Fibroblast of skin of right biceps (primary cell): ENCODE measurements around the gene RPS6KA2.
"Not testable (repeated sequence)": the region's sequence is repeated elsewhere in the genome, so short reads cannot be mapped to it uniquely, and the experiment has no call there.

Experiments
- DNase-seq: peaks from one replicate; pipeline ENCODE4 v3.0.0-alpha.2; 2013

RPS6KA2 gene

GRCh38 chr6:166655713-166656229, 28.7 kb upstream of the RPS6KA2 start:
- DNase-seq: no peak

- no peak for DNase-seq
Observed at GRCh38 chr6:166655251-166655650, 28.2 kb upstream of the RPS6KA2 start.

GRCh38 chr6:166654573-166654972, 27.5 kb upstream of the RPS6KA2 start:
- no peak for DNase-seq

- no peak for DNase-seq
Observed at GRCh38 chr6:166653639-166653941, 26.5 kb upstream of the RPS6KA2 start.

GRCh38 chr6:166650824-166651807, 24.1 kb upstream of the RPS6KA2 start:
- DNase-seq: no peak

- DNase-seq: no peak
Observed at GRCh38 chr6:166650047-166650446, 23.0 kb upstream of the RPS6KA2 start.

- no peak for DNase-seq
Observed at GRCh38 chr6:166648846-166649245, 21.8 kb upstream of the RPS6KA2 start.

GRCh38 chr6:166647896-166648295, 20.8 kb upstream of the RPS6KA2 start:
- DNase-seq: no peak

GRCh38 chr6:166646716-166647115, 19.7 kb upstream of the RPS6KA2 start:
- no peak for DNase-seq

- no peak for DNase-seq
Observed at GRCh38 chr6:166645896-166646295, 18.8 kb upstream of the RPS6KA2 start.

- DNase-seq: peak; percentile 25
Observed at GRCh38 chr6:166644681-166645080, 17.6 kb upstream of the RPS6KA2 start.

GRCh38 chr6:166643891-166644590, 17.0 kb upstream of the RPS6KA2 start:
- DNase-seq: no peak

- no peak for DNase-seq
Observed at GRCh38 chr6:166642646-166643045, 15.6 kb upstream of the RPS6KA2 start.

GRCh38 chr6:166640342-166641043, 13.4 kb upstream of the RPS6KA2 start:
- DNase-seq: no peak

GRCh38 chr6:166639921-166640320, 12.9 kb upstream of the RPS6KA2 start:
- no peak for DNase-seq

- DNase-seq: no peak
Observed at GRCh38 chr6:166638573-166638964, 11.5 kb upstream of the RPS6KA2 start.

- DNase-seq: no peak
Observed at GRCh38 chr6:166637812-166638572, 10.9 kb upstream of the RPS6KA2 start.

- DNase-seq: no peak
Observed at GRCh38 chr6:166636934-166637333, 9.9 kb upstream of the RPS6KA2 start.

GRCh38 chr6:166636191-166636933, 9.3 kb upstream of the RPS6KA2 start:
- DNase-seq: no peak

- DNase-seq: no peak
Observed at GRCh38 chr6:166635013-166635970, 8.2 kb upstream of the RPS6KA2 start.

GRCh38 chr6:166634581-166634980, 7.5 kb upstream of the RPS6KA2 start:
- DNase-seq: not testable (repeated sequence)
